HUES48 (cell line): Measurements from ENCODE around the gene CARD10.
"Not testable (repeated sequence)": the region's sequence is repeated elsewhere in the genome, so short reads cannot be mapped to it uniquely, and the experiment has no call there.

Source experiments
- H3K27ac ChIP-seq: one replicate; pipeline ENCODE4 v1.7.0; 2013; ENCODE audit warnings: low read depth, low read length, inconsistent platforms
- H3K27me3 ChIP-seq: 2 replicates; pipeline ENCODE4 v1.6.1; 2013; ENCODE audit warnings: mild to moderate bottlenecking, low read length; ENCODE audit not compliant: control insufficient read depth, insufficient read depth
- H3K36me3 ChIP-seq: 2 replicates; pipeline ENCODE4 v1.6.1; 2013; ENCODE audit warnings: low read length; ENCODE audit not compliant: control insufficient read depth, insufficient read depth
- H3K4me1 ChIP-seq: 2 replicates; pipeline ENCODE4 v1.6.1; 2013; ENCODE audit warnings: mild to moderate bottlenecking, low read length; ENCODE audit not compliant: control insufficient read depth, insufficient read depth
- H3K4me3 ChIP-seq: 2 replicates; pipeline ENCODE4 v1.5.1; 2013; ENCODE audit warnings: mild to moderate bottlenecking, low read depth, low read length
- H3K9ac ChIP-seq: 2 replicates; pipeline ENCODE4 v1.6.1; 2013; ENCODE audit warnings: mild to moderate bottlenecking, low read depth, low read length, moderate library complexity
- H3K9me3 ChIP-seq: 2 replicates; pipeline ENCODE4 v1.6.1; 2013; ENCODE audit warnings: low read length; ENCODE audit not compliant: control insufficient read depth, insufficient read depth

CARD10 gene

GRCh38 chr22:37471727-37472417 lies 47.3 kb downstream of the CARD10 start:
- no peak overlapping the region for H3K9ac ChIP-seq
- H3K36me3 ChIP-seq: no peaks in the 10 kb centered on the region
- no peaks in the 10 kb centered on the region for H3K4me1 ChIP-seq
- no peak overlapping the region for H3K27ac ChIP-seq
- H3K4me3 ChIP-seq: no peak overlapping the region
- H3K27me3 ChIP-seq: no peaks in the 10 kb centered on the region
- H3K9me3 ChIP-seq: no peaks in the 10 kb centered on the region

- H3K36me3 ChIP-seq: no peaks in the 10 kb centered on the region
- H3K4me3 ChIP-seq: no peak overlapping the region
- H3K9ac ChIP-seq: no peak overlapping the region
- H3K4me1 ChIP-seq: no peaks in the 10 kb centered on the region
- H3K27me3 ChIP-seq: no peaks in the 10 kb centered on the region
- no peak overlapping the region for H3K27ac ChIP-seq
- H3K9me3 ChIP-seq: no peaks in the 10 kb centered on the region
Measured at GRCh38 chr22:37470087-37470445, 49.1 kb downstream of the CARD10 start.

GRCh38 chr22:37469416-37470086 lies 49.7 kb downstream of the CARD10 start:
- Histone ChIP-seq H3K9me3 (no peaks in the 10 kb centered on the region), H3K27me3 (no peaks in the 10 kb centered on the region), H3K4me3 (no peak overlapping the region), H3K4me1 (no peaks in the 10 kb centered on the region), H3K36me3 (no peaks in the 10 kb centered on the region), H3K9ac (no peak overlapping the region), H3K27ac (no peak overlapping the region)

GRCh38 chr22:37468201-37468695 lies 51.0 kb downstream of the CARD10 start:
- not testable (repeated sequence) for H3K9ac ChIP-seq, H3K9me3 ChIP-seq, H3K27ac ChIP-seq, H3K4me1 ChIP-seq, H3K27me3 ChIP-seq, H3K36me3 ChIP-seq, H3K4me3 ChIP-seq

GRCh38 chr22:37467391-37467955 lies 51.7 kb downstream of the CARD10 start:
- Histone ChIP-seq H3K27ac (no peak overlapping the region), H3K4me3 (no peak overlapping the region), H3K4me1 (no peaks in the 10 kb centered on the region), H3K9me3 (no peaks in the 10 kb centered on the region), H3K9ac (no peak overlapping the region), H3K36me3 (no peaks in the 10 kb centered on the region), H3K27me3 (no peaks in the 10 kb centered on the region)

GRCh38 chr22:37464181-37464580 lies 55.0 kb downstream of the CARD10 start:
- Histone ChIP-seq H3K27me3 (no peaks in the 10 kb centered on the region), H3K36me3 (no peaks in the 10 kb centered on the region), H3K9ac (no peak overlapping the region), H3K27ac (no peak overlapping the region), H3K9me3 (no peaks in the 10 kb centered on the region), H3K4me1 (no peaks in the 10 kb centered on the region), H3K4me3 (no peak overlapping the region)

- Histone ChIP-seq H3K9ac (no peak overlapping the region), H3K4me1 (no peaks in the 10 kb centered on the region), H3K4me3 (no peak overlapping the region), H3K27me3 (no peaks in the 10 kb centered on the region), H3K9me3 (no peaks in the 10 kb centered on the region), H3K27ac (no peak overlapping the region), H3K36me3 (no peaks in the 10 kb centered on the region)
Measured at GRCh38 chr22:37462983-37463382, 56.2 kb downstream of the CARD10 start.

GRCh38 chr22:37462436-37462835 lies 56.8 kb downstream of the CARD10 start:
- Histone ChIP-seq H3K36me3 (no peaks in the 10 kb centered on the region), H3K4me3 (no peak overlapping the region), H3K9me3 (no peaks in the 10 kb centered on the region), H3K4me1 (no peaks in the 10 kb centered on the region), H3K27ac (no peak overlapping the region), H3K9ac (no peak overlapping the region), H3K27me3 (no peaks in the 10 kb centered on the region)

- H3K9ac ChIP-seq: no peak overlapping the region
- no peak overlapping the region for H3K4me3 ChIP-seq
- no peaks in the 10 kb centered on the region for H3K4me1 ChIP-seq
- no peaks in the 10 kb centered on the region for H3K27me3 ChIP-seq
- no peaks in the 10 kb centered on the region for H3K36me3 ChIP-seq
- no peaks in the 10 kb centered on the region for H3K9me3 ChIP-seq
- H3K27ac ChIP-seq: no peak overlapping the region
Measured at GRCh38 chr22:37461961-37462360, 57.3 kb downstream of the CARD10 start.

- Histone ChIP-seq H3K27ac (no peak overlapping the region), H3K9me3 (no peaks in the 10 kb centered on the region), H3K36me3 (no peaks in the 10 kb centered on the region), H3K9ac (no peak overlapping the region), H3K27me3 (no peaks in the 10 kb centered on the region), H3K4me1 (peaks cover 8% of the 10 kb centered on the region; the same call in 1 of the 2 replicates), H3K4me3 (no peak overlapping the region)
Measured at GRCh38 chr22:37460684-37461083, 58.5 kb downstream of the CARD10 start.

- no peak overlapping the region for H3K9ac ChIP-seq
- no peak overlapping the region for H3K4me3 ChIP-seq
- H3K27ac ChIP-seq: no peak overlapping the region
- no peaks in the 10 kb centered on the region for H3K9me3 ChIP-seq
- no peaks in the 10 kb centered on the region for H3K36me3 ChIP-seq
- H3K4me1 ChIP-seq: peaks cover 10% of the 10 kb centered on the region; the same call in 1 of the 2 replicates
- H3K27me3 ChIP-seq: no peaks in the 10 kb centered on the region
Measured at GRCh38 chr22:37459206-37459605, 60.0 kb downstream of the CARD10 start.
